ENCODE results near the gene SOX6.

- TF ChIP-seq, protein P1, sequence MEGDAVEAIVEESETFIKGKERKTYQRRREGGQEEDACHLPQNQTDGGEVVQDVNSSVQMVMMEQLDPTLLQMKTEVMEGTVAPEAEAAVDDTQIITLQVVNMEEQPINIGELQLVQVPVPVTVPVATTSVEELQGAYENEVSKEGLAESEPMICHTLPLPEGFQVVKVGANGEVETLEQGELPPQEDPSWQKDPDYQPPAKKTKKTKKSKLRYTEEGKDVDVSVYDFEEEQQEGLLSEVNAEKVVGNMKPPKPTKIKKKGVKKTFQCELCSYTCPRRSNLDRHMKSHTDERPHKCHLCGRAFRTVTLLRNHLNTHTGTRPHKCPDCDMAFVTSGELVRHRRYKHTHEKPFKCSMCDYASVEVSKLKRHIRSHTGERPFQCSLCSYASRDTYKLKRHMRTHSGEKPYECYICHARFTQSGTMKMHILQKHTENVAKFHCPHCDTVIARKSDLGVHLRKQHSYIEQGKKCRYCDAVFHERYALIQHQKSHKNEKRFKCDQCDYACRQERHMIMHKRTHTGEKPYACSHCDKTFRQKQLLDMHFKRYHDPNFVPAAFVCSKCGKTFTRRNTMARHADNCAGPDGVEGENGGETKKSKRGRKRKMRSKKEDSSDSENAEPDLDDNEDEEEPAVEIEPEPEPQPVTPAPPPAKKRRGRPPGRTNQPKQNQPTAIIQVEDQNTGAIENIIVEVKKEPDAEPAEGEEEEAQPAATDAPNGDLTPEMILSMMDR (IDR thresholded peaks at IDR 0.05) = no peak
- TF ChIP-seq CHD2 (IDR thresholded peaks at IDR 0.05; ENCODE audit: low read length, partially characterized antibody) = no peak
- TF ChIP-seq TCF12 (IDR thresholded peaks at IDR 0.05) = no peak
- TF ChIP-seq TAF1 (IDR thresholded peaks at IDR 0.05; ENCODE audit: borderline replicate concordance, low read depth, low read length) = no peak
- TF ChIP-seq POLR2AphosphoS5 (IDR thresholded peaks at IDR 0.05; ENCODE audit: low read depth, low read length) = no peak
- no peak for TF ChIP-seq NRF1 (IDR thresholded peaks at IDR 0.05; ENCODE audit: low read depth, low read length)
Observed at GRCh38 chr11:16028419-16028818, 327.9 kb downstream of the SOX6 start.

Measured in SK-N-SH (cell line).